ENCODE results near the gene SPO11. TPM values are rescaled to one million over a fixed set of nuclear protein-coding genes. Genes with fewer than 3 reads are reported as not detected.

SPO11 gene, protein sequence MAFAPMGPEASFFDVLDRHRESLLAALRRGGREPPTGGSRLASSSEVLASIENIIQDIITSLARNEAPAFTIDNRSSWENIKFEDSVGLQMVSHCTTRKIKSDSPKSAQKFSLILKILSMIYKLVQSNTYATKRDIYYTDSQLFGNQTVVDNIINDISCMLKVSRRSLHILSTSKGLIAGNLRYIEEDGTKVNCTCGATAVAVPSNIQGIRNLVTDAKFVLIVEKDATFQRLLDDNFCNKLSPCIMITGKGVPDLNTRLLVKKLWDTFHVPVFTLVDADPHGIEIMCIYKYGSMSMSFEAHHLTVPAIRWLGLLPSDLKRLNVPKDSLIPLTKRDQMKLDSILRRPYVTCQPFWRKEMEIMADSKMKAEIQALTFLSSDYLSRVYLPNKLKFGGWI
- not detected for polyA plus RNA-seq (2013, experiment 1 of 2)
- not detected for polyA plus RNA-seq (2013, experiment 2 of 2)

GRCh38 chr20:57329608-57330221 is at the start of gene SPO11:
Gene SPO11, plus strand, starts transcription at chr20:57329803. Its CDS starts 65 bp downstream, at chr20:57329868.
- no CpG with 5 or more reads among the region's 40 CpGs for WGBS (ENCODE audit: extremely low coverage, insufficient coverage, low lambda C conversion rate)
- Histone ChIP-seq H2AK5ac (ENCODE audit: low read length) (no peak within 1 kb of the TSS), H3K79me2 (ENCODE audit: control insufficient read depth, insufficient read depth, low read length) (no peaks in the 10 kb centered on the region), H3K9ac (ENCODE audit: low read length) (no peak within 1 kb of the TSS), H4K5ac (ENCODE audit: low read length) (no peak within 1 kb of the TSS), H3K56ac (ENCODE audit: low read length) (no peak within 1 kb of the TSS), H2BK15ac (replicated peaks; ENCODE audit: low read depth) (no peak within 1 kb of the TSS), H2BK120ac (ENCODE audit: low read depth, low read length) (no peak within 1 kb of the TSS), H3K4me1 (ENCODE audit: control insufficient read depth, low read depth, low read length) (peaks cover 3% of the 10 kb centered on the region), H3K79me1 (ENCODE audit: low read length) (no peaks in the 10 kb centered on the region), H3K23ac (ENCODE audit: low read length) (no peak within 1 kb of the TSS), H2BK5ac (ENCODE audit: low read length) (no peak within 1 kb of the TSS), H3K4me3 (ENCODE audit: low read length) (no peak within 1 kb of the TSS), H3K4ac (ENCODE audit: low read depth, low read length) (no peak within 1 kb of the TSS), H3K18ac (ENCODE audit: low read length) (no peak within 1 kb of the TSS), H3K4me2 (ENCODE audit: low read length) (no peak within 1 kb of the TSS), H3K27ac (ENCODE audit: low read depth, low read length) (no peak within 1 kb of the TSS), H3K36me3 (ENCODE audit: control insufficient read depth, insufficient read depth, low read length) (no peaks in the 10 kb centered on the region), H4K8ac (ENCODE audit: low read depth, low read length) (no peak within 1 kb of the TSS), H3K27me3 (ENCODE audit: insufficient read depth, low read length, poor library complexity) (no peaks in the 10 kb centered on the region)
- peak; percentile 45 for DNase-seq

GRCh38 chr20:57280221-57280620 is 49.4 kb upstream of the SPO11 start:
- Histone ChIP-seq H2BK15ac (replicated peaks; ENCODE audit: low read depth) (no peak overlapping the region), H3K27me3 (ENCODE audit: insufficient read depth, low read length, poor library complexity) (no peaks in the 10 kb centered on the region)
- WGBS (ENCODE audit: extremely low coverage, insufficient coverage, low lambda C conversion rate) = no CpG with 5 or more reads among the region's 10 CpGs

DNA sequence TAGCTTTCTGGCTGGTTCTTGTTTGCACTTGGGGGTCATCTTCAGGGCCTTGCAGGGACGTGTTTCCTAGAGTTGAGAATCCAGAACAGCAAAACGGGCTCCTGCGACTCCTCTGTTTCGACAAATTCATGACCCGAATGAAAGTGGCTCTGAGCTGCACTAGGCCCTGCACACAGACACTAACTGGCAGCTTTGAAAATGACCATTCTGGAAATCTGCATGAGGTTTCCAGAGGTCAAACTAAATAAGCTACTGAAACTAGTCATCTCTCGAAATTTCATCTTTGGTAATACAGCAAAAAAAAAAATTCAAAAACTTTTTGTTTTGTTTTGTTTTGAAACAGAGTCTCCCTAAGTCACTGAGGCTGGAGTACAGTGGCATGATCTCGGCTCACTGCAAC is 47.7 kb upstream of the SPO11 start:
- Histone ChIP-seq H3K79me2 (ENCODE audit: control insufficient read depth, insufficient read depth, low read length) (no peaks in the 10 kb centered on the region), H3K27ac (ENCODE audit: low read depth, low read length) (no peak overlapping the region), H3K56ac (ENCODE audit: low read length) (no peak overlapping the region), H3K36me3 (ENCODE audit: control insufficient read depth, insufficient read depth, low read length) (no peaks in the 10 kb centered on the region), H2BK15ac (replicated peaks; ENCODE audit: low read depth) (no peak overlapping the region), H3K4me3 (ENCODE audit: low read length) (no peak overlapping the region), H3K9ac (ENCODE audit: low read length) (no peak overlapping the region), H3K4me1 (ENCODE audit: control insufficient read depth, low read depth, low read length) (no peaks in the 10 kb centered on the region), H4K8ac (ENCODE audit: low read depth, low read length) (no peak overlapping the region), H3K4me2 (ENCODE audit: low read length) (no peak overlapping the region), H4K5ac (ENCODE audit: low read length) (no peak overlapping the region), H2BK120ac (ENCODE audit: low read depth, low read length) (no peak overlapping the region), H3K18ac (ENCODE audit: low read length) (no peak overlapping the region), H3K79me1 (ENCODE audit: low read length) (no peaks in the 10 kb centered on the region), H3K27me3 (ENCODE audit: insufficient read depth, low read length, poor library complexity) (no peaks in the 10 kb centered on the region), H2BK5ac (ENCODE audit: low read length) (no peak overlapping the region), H3K4ac (ENCODE audit: low read depth, low read length) (no peak overlapping the region), H3K23ac (ENCODE audit: low read length) (no peak overlapping the region), H2AK5ac (ENCODE audit: low read length) (no peak overlapping the region)
- no peak for DNase-seq
- WGBS (ENCODE audit: extremely low coverage, insufficient coverage, low lambda C conversion rate) = no CpG with 5 or more reads among the region's 7 CpGs

More at GRCh38 chr20:57280221-57280620, 49.4 kb upstream of the SPO11 start:
- H3K4ac ChIP-seq (ENCODE audit: low read depth, low read length) = no peak overlapping the region
- DNase-seq = no peak
- H2AK5ac ChIP-seq (ENCODE audit: low read length) = no peak overlapping the region
- no peak overlapping the region for H3K18ac ChIP-seq (ENCODE audit: low read length)
- H3K56ac ChIP-seq (ENCODE audit: low read length) = no peak overlapping the region
- no peak overlapping the region for H3K4me3 ChIP-seq (ENCODE audit: low read length)
- no peak overlapping the region for H3K23ac ChIP-seq (ENCODE audit: low read length)
- no peaks in the 10 kb centered on the region for H3K79me1 ChIP-seq (ENCODE audit: low read length)
- no peaks in the 10 kb centered on the region for H3K4me1 ChIP-seq (ENCODE audit: control insufficient read depth, low read depth, low read length)
- no peaks in the 10 kb centered on the region for H3K79me2 ChIP-seq (ENCODE audit: control insufficient read depth, insufficient read depth, low read length)
- H2BK5ac ChIP-seq (ENCODE audit: low read length) = no peak overlapping the region
- H3K4me2 ChIP-seq (ENCODE audit: low read length) = no peak overlapping the region
- no peak overlapping the region for H2BK120ac ChIP-seq (ENCODE audit: low read depth, low read length)
- H3K9ac ChIP-seq (ENCODE audit: low read length) = no peak overlapping the region
- no peak overlapping the region for H3K27ac ChIP-seq (ENCODE audit: low read depth, low read length)
- H3K36me3 ChIP-seq (ENCODE audit: control insufficient read depth, insufficient read depth, low read length) = no peaks in the 10 kb centered on the region
- no peak overlapping the region for H4K5ac ChIP-seq (ENCODE audit: low read length)
- H4K8ac ChIP-seq (ENCODE audit: low read depth, low read length) = no peak overlapping the region

DNA sequence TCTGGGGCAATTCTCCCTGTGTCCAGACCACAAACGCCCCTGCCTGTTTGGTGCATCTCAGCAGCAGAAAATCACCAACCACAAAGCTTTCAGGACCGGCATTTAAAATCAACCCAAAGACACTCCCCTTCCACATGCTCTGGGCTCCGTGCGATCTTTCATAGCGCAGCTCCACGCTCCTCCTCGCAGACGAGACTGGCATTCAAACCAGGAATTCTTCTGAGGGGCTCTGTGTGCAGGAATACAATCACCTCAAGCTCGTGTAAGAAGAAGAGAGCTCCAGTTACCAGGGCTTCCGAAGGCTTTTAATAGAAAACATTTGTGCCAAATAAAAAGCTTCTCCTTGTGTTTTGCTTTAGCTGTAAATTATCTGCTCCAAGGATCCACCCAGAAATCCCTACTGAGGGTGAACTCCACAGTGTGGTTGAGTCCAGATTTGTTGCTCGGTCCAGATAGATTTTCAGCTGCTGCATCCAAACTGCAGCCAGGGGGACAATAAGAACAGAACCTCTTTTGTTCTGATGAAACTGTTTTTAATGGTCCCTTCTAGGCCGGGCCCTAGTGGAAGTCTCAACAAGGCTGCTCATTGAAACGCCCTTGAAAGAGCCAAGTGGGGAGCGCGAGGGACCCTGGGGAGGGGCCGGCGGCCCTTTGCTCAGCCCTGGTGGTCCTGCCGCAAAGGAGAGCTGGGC is 46.8 kb upstream of the SPO11 start:
- Histone ChIP-seq H3K36me3 (ENCODE audit: control insufficient read depth, insufficient read depth, low read length) (no peaks in the 10 kb centered on the region), H3K23ac (ENCODE audit: low read length) (no peak overlapping the region), H4K8ac (ENCODE audit: low read depth, low read length) (no peak overlapping the region), H3K4ac (ENCODE audit: low read depth, low read length) (no peak overlapping the region), H3K27ac (ENCODE audit: low read depth, low read length) (no peak overlapping the region), H3K27me3 (ENCODE audit: insufficient read depth, low read length, poor library complexity) (no peaks in the 10 kb centered on the region), H3K4me2 (ENCODE audit: low read length) (no peak overlapping the region), H3K56ac (ENCODE audit: low read length) (no peak overlapping the region), H3K4me3 (ENCODE audit: low read length) (no peak overlapping the region), H3K9ac (ENCODE audit: low read length) (no peak overlapping the region), H3K79me2 (ENCODE audit: control insufficient read depth, insufficient read depth, low read length) (no peaks in the 10 kb centered on the region), H4K5ac (ENCODE audit: low read length) (no peak overlapping the region), H3K18ac (ENCODE audit: low read length) (no peak overlapping the region), H2BK5ac (ENCODE audit: low read length) (no peak overlapping the region), H3K4me1 (ENCODE audit: control insufficient read depth, low read depth, low read length) (no peaks in the 10 kb centered on the region), H3K79me1 (ENCODE audit: low read length) (no peaks in the 10 kb centered on the region), H2BK120ac (ENCODE audit: low read depth, low read length) (no peak overlapping the region), H2BK15ac (replicated peaks; ENCODE audit: low read depth) (no peak overlapping the region), H2AK5ac (ENCODE audit: low read length) (no peak overlapping the region)
- no CpG with 5 or more reads among the region's 18 CpGs for WGBS (ENCODE audit: extremely low coverage, insufficient coverage, low lambda C conversion rate)
- no peak for DNase-seq

- DNase-seq = no peak
- Histone ChIP-seq H2BK120ac (ENCODE audit: low read depth, low read length) (no peak overlapping the region), H3K79me1 (ENCODE audit: low read length) (no peaks in the 10 kb centered on the region), H2BK15ac (replicated peaks; ENCODE audit: low read depth) (no peak overlapping the region), H3K27ac (ENCODE audit: low read depth, low read length) (no peak overlapping the region), H3K4me1 (ENCODE audit: control insufficient read depth, low read depth, low read length) (no peaks in the 10 kb centered on the region), H3K9ac (ENCODE audit: low read length) (no peak overlapping the region), H3K23ac (ENCODE audit: low read length) (no peak overlapping the region), H2BK5ac (ENCODE audit: low read length) (no peak overlapping the region), H4K8ac (ENCODE audit: low read depth, low read length) (no peak overlapping the region), H4K5ac (ENCODE audit: low read length) (no peak overlapping the region), H3K4me3 (ENCODE audit: low read length) (no peak overlapping the region), H3K4ac (ENCODE audit: low read depth, low read length) (no peak overlapping the region), H2AK5ac (ENCODE audit: low read length) (no peak overlapping the region), H3K56ac (ENCODE audit: low read length) (no peak overlapping the region), H3K36me3 (ENCODE audit: control insufficient read depth, insufficient read depth, low read length) (no peaks in the 10 kb centered on the region), H3K4me2 (ENCODE audit: low read length) (no peak overlapping the region), H3K79me2 (ENCODE audit: control insufficient read depth, insufficient read depth, low read length) (no peaks in the 10 kb centered on the region), H3K18ac (ENCODE audit: low read length) (no peak overlapping the region), H3K27me3 (ENCODE audit: insufficient read depth, low read length, poor library complexity) (no peaks in the 10 kb centered on the region)
- no CpG with 5 or more reads among the region's 7 CpGs for WGBS (ENCODE audit: extremely low coverage, insufficient coverage, low lambda C conversion rate)
These were observed 45.7 kb upstream of the SPO11 start for GRCh38 chr20:57283860-57284259.
